Breast epithelium (tissue), 4 donors: ENCODE data around the gene RHBDF1. TPM values are rescaled to one million over a fixed set of nuclear protein-coding genes. Genes with fewer than 3 reads are reported as not detected.
A peak's percentile ranks its signal among the peaks of the same experiment; 100 is the strongest.

Source experiments
- DNase-seq, 2 donors: peaks; one replicate each; pipeline ENCODE4 v3.0.0-alpha.2; 2019; ENCODE audit warnings: low spot score in 2 of 2
- H3K27ac ChIP-seq, 2 donors: fragments of 200-600 bp; sonication (generic) in 1 of 2; one replicate each; pipeline ENCODE4 v1.5.1; 2016 to 2019; ENCODE audit warnings: mild to moderate bottlenecking in 1 of 2
- H3K27me3 ChIP-seq, 2 donors: fragments of 200-600 bp; sonication (generic) in 1 of 2; one replicate each; pipeline versions ENCODE4 v1.5.1 to v1.6.0; 2017 to 2019; ENCODE audit warnings: control low read depth in 1 of 2, mild to moderate bottlenecking in 1 of 2
- H3K36me3 ChIP-seq: fragments of 200-600 bp; one replicate; pipeline ENCODE4 v1.5.1; 2019
- H3K4me1 ChIP-seq, 2 donors: fragments of 200-600 bp; sonication (generic); one replicate each; pipeline ENCODE4 v1.5.1; 2016 to 2019; ENCODE audit warnings: control low read depth in 1 of 2
- H3K4me3 ChIP-seq, 3 donors: fragments of 200-600 bp; sonication (generic); 1 replicate in 2 of 3; 2 replicates in 1 of 3; pipeline ENCODE4 v1.5.1; 2016 to 2019; ENCODE audit warnings: mild to moderate bottlenecking in 3 of 3, moderate library complexity in 2 of 3
- H3K9me3 ChIP-seq, 2 donors: fragments of 200-600 bp; sonication (generic) in 1 of 2; one replicate each; pipeline ENCODE4 v1.5.1; 2016 to 2019; ENCODE audit warnings: control low read depth in 1 of 2
- CTCF ChIP-seq, 3 donors: fragments of 450-650 bp; IDR thresholded peaks; one replicate each; pipeline ENCODE4 v1.5.1; 2016 to 2017; ENCODE audit warnings: antibody characterized with exemption in 3 of 3, mild to moderate bottlenecking in 3 of 3, moderate library complexity in 3 of 3
- POLR2A ChIP-seq: fragments of 450-650 bp; IDR thresholded peaks from one replicate; pipeline ENCODE4 v1.6.1; 2016; ENCODE audit warnings: antibody characterized with exemption, mild to moderate bottlenecking, moderate library complexity
- POLR2AphosphoS5 ChIP-seq, 3 donors: sonication (generic); formaldehyde crosslinking; IDR thresholded peaks; one replicate each; pipeline ENCODE4 v1.6.1; 2017; ENCODE audit warnings: antibody characterized with exemption in 3 of 3
- intact Hi-C: fragments of 100-400 bp; cut with DNase I; formaldehyde crosslinking; loops from one replicate; pipeline ENCODE4 v1.15.1; 2023; ENCODE audit warnings: low total_unique reads
- total RNA-seq, 3 donors: library from RNA; depleted of rRNA; stranded (reverse); fragments of >200 nt; gene quantifications; one replicate each; pipeline ENCODE4 v1.1.0, GENCODE V29; 2016

Gene RHBDF1
- total RNA-seq, 3 donors from 2014 or later, result 29.0 to 43.3 (median 42.6) TPM

- Histone ChIP-seq H3K4me3 (no peak overlapping the region), H3K9me3 (no peaks in the 10 kb centered on the region), H3K36me3 (peaks cover 7% of the 10 kb centered on the region), H3K27me3 (no peaks in the 10 kb centered on the region), H3K4me1 (peaks cover 17 to 18% of the 10 kb centered on the region in 2 donors), H3K27ac (peak overlapping the region in 1 of 2 donors; percentile 43)
- DNase-seq, result peak; percentile 55 to 83
- TF ChIP-seq POLR2AphosphoS5 (IDR thresholded peaks at IDR 0.05) (peak in 1 of 3 donors; percentile 50), POLR2A (no peak), CTCF (IDR thresholded peaks at IDR 0.05) (peak in 1 of 3 donors; percentile 8)
- intact Hi-C loops, result no loop called here
Measured at GRCh38 chr16:63998-64913, 8.2 kb downstream of the RHBDF1 start.

DNA sequence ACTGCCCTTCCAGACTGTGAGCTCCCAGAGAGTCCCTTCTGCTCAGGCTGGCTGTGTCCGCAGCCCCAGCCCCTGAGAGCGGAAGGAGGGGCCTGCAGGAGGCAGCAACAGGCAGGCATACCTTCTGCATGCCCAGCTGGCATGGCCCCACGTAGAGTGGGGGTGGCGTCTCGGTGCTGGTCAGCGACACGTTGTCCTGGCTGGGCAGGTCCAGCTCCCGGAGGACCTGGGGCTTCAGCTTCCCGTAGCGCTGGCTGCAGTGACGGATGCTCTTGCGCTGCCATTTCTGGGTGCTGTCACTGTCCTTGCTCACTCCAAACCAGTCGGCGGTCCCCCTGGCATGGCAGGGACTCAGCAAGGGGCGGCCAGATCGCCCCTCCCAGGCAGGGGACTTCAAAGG lies 9.0 kb downstream of the RHBDF1 start:
- intact Hi-C loops, result no loop called here
- Histone ChIP-seq H3K27me3 (no peaks in the 10 kb centered on the region), H3K36me3 (peaks cover 10% of the 10 kb centered on the region), H3K4me3 (no peak overlapping the region), H3K4me1 (peaks cover 9 to 11% of the 10 kb centered on the region in 2 donors), H3K9me3 (no peaks in the 10 kb centered on the region), H3K27ac (peak overlapping the region in 1 of 2 donors; percentile 43)
- no peak for TF ChIP-seq CTCF (IDR thresholded peaks at IDR 0.05)
- no peak for TF ChIP-seq POLR2AphosphoS5 (IDR thresholded peaks at IDR 0.05)
- no peak for TF ChIP-seq POLR2A
- no peak for DNase-seq

- Histone ChIP-seq H3K4me3 (no peak overlapping the region), H3K27ac (peak overlapping the region in 1 of 2 donors; percentile 43), H3K36me3 (peaks cover 12% of the 10 kb centered on the region), H3K9me3 (no peaks in the 10 kb centered on the region), H3K4me1 (peaks cover 6% of the 10 kb centered on the region in 2 donors), H3K27me3 (no peaks in the 10 kb centered on the region)
- DNase-seq, result no peak
- TF ChIP-seq POLR2AphosphoS5 (IDR thresholded peaks at IDR 0.05) (no peak), POLR2A (no peak), CTCF (IDR thresholded peaks at IDR 0.05) (no peak)
- intact Hi-C loops, result no loop called here
Measured at GRCh38 chr16:62968-63391, 9.5 kb downstream of the RHBDF1 start.

- H3K36me3 ChIP-seq, result peaks cover 12% of the 10 kb centered on the region
- peaks cover 1 to 6% of the 10 kb centered on the region in 2 donors for H3K4me1 ChIP-seq
- no peak overlapping the region for H3K4me3 ChIP-seq
- intact Hi-C loops, result no loop called here
- DNase-seq, result no peak
- no peak overlapping the region for H3K27ac ChIP-seq
- no peak for TF ChIP-seq CTCF (IDR thresholded peaks at IDR 0.05)
- TF ChIP-seq POLR2AphosphoS5 (IDR thresholded peaks at IDR 0.05), result no peak
- TF ChIP-seq POLR2A, result no peak
- H3K27me3 ChIP-seq, result no peaks in the 10 kb centered on the region
- no peaks in the 10 kb centered on the region for H3K9me3 ChIP-seq
Measured at GRCh38 chr16:62283-62967, 10.0 kb downstream of the RHBDF1 start.

DNA sequence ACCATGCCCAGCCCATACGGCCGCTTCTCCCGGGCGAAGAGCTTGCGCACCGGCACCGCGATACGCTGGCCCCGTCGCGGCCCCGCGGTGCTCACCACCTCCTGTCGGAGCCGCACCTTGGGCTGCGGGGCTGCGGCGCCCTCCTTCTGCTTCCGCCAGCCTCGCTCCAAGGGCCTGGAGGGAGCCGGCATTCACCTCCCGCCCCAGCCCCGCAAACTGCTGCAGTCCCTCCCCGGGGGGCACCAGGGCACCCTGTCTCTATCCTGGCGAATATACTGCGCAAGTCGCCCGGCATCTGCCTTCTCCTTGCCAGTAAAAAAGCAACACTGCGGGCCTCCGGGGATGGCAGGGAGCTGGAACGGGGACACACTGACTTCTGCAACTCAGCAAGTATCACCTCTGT lies 10.6 kb downstream of the RHBDF1 start:
- peaks cover 12% of the 10 kb centered on the region for H3K36me3 ChIP-seq

More for the DNA sequence above, 10.6 kb downstream of the RHBDF1 start:
- H3K27me3 ChIP-seq, result no peaks in the 10 kb centered on the region
- peaks cover 0 to 6% of the 10 kb centered on the region in 2 donors for H3K4me1 ChIP-seq
- H3K4me3 ChIP-seq, result no peak overlapping the region
- H3K27ac ChIP-seq, result no peak overlapping the region
- DNase-seq, result no peak
- H3K9me3 ChIP-seq, result no peaks in the 10 kb centered on the region
- intact Hi-C loops, result no loop called here
- TF ChIP-seq POLR2AphosphoS5 (IDR thresholded peaks at IDR 0.05) (no peak), CTCF (IDR thresholded peaks at IDR 0.05) (no peak), POLR2A (no peak)
